ENCODE results near the gene ACOX3.

- TF ChIP-seq KLF13 (tag; IDR thresholded peaks at IDR 0.05; ENCODE audit: borderline replicate concordance, low read depth) = no peak
- TF ChIP-seq, protein P1, sequence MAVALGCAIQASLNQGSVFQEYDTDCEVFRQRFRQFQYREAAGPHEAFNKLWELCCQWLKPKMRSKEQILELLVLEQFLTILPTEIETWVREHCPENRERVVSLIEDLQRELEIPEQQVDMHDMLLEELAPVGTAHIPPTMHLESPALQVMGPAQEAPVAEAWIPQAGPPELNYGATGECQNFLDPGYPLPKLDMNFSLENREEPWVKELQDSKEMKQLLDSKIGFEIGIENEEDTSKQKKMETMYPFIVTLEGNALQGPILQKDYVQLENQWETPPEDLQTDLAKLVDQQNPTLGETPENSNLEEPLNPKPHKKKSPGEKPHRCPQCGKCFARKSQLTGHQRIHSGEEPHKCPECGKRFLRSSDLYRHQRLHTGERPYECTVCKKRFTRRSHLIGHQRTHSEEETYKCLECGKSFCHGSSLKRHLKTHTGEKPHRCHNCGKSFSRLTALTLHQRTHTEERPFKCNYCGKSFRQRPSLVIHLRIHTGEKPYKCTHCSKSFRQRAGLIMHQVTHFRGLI (CRISPR knock-in tag; IDR thresholded peaks at IDR 0.05) = no peak
- no peak for TF ChIP-seq POLR2A (conservative IDR thresholded peaks at IDR 0.05)
- TF ChIP-seq ZNF232 (CRISPR knock-in tag; IDR thresholded peaks at IDR 0.05) = no peak
- no peak for TF ChIP-seq FOXP4 (CRISPR knock-in tag; IDR thresholded peaks at IDR 0.05; ENCODE audit: borderline replicate concordance)
- TF ChIP-seq TAF1 (IDR thresholded peaks at IDR 0.05; ENCODE audit: control insufficient read depth, extremely low read depth, insufficient read depth, low read length, severe bottlenecking) = no peak
- TF ChIP-seq ZNF696 (CRISPR knock-in tag; conservative IDR thresholded peaks at IDR 0.05) = no peak
- TF ChIP-seq ZNF592 (IDR thresholded peaks at IDR 0.05) = no peak
- no peak for TF ChIP-seq CTCF (IDR thresholded peaks at IDR 0.05 in 2 of 3, conservative IDR thresholded peaks at IDR 0.05 in 1 of 3; ENCODE audit: insufficient read depth in 2 of 3, low read depth in 1 of 3, low read length in 3 of 3)
- no peak for TF ChIP-seq CEBPB (tag; IDR thresholded peaks at IDR 0.05)
- TF ChIP-seq YBX1 (IDR thresholded peaks at IDR 0.05) = no peak
- TF ChIP-seq SRSF9 (IDR thresholded peaks at IDR 0.05; ENCODE audit: borderline replicate concordance, low read depth, low read length) = no peak
Observed at GRCh38 chr4:8385106-8385505, 55.4 kb downstream of the ACOX3 start.

Data from K562 (cell line).